HG02943 (cell line): ENCODE data around the gene FSD1L.
A peak's percentile ranks its signal among the peaks of the same experiment; 100 is the strongest.
"Not testable (repeated sequence)": the region's sequence is repeated elsewhere in the genome, so short reads cannot be mapped to it uniquely, and the experiment has no call there.

Experiments used
- ATAC-seq: cut with Tn5 transposase; IDR thresholded peaks from one replicate; pipeline ENCODE4 v1.9.1; 2021; ENCODE audit warnings: mild to moderate bottlenecking, low read depth, moderate library complexity; ENCODE audit not compliant: unreplicated experiment

The FSD1L gene

DNA sequence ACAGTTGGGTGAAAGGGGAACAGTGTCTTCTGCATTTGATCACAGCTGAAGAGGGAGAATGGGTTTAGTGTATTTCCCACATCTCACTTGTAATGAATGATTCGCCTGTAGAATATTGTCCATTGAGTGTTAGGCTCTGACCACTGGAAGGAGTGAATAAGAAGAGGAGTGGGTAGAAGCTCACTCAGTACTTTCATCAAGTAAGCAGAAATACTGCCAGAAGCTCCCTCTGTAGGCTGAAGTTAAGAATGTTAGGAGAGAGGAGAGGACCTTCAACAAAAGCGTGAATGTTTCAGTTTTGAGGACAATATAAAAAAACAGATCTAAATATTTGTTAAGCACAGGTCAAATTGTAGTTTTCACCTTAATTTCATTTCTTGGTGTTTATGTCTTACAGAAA lies 27.5 kb downstream of the FSD1L start:
- no peak for ATAC-seq

- no peak for ATAC-seq
These were observed 32.0 kb downstream of the FSD1L start for GRCh38 chr9:105479846-105480245.

DNA sequence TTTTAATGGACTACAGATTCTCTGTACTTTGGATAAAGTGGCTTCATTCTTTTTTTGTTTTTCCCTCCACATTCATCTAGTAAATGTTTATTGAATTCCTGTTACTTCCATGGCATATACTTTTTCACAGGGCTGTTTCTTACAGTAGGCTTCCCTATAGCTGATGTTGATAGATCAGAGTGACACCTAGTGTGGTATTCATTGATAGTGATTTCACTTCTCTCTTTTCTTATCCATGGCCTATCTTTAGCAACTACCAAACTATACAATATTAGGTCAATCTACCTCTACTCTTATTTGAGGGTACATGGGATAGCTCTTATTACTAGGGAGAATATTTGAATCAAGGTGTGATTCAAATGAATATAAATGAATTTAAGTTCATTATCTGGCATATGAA lies 35.8 kb downstream of the FSD1L start:
- no peak for ATAC-seq

- no peak for ATAC-seq
These were observed 36.4 kb downstream of the FSD1L start for GRCh38 chr9:105484226-105484625.

DNA sequence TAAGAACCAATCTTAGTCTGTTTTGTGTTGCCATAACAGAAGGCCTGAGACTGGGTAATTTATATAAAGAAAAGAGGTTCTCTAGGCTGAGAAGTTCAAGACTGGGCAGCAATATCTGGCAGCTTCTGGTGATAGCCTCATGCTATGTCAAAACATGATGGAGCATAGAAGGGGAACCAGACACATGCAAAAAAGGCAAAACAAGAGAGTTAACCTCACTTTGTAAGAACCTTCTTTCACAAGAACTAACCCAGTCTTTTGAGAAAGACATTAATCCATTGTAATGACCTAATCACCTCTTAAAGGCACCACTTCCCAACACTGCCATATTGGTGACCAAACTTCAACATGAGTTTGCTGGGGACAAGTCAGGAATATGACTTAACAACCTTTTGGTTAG lies 37.3 kb downstream of the FSD1L start:
- ATAC-seq: no peak

GRCh38 chr9:105496826-105497225 lies 49.0 kb downstream of the FSD1L start:
- ATAC-seq: no peak

- ATAC-seq: no peak
These were observed 49.9 kb downstream of the FSD1L start for GRCh38 chr9:105497704-105498103.

- peak; percentile 80 for ATAC-seq
These were observed 52.4 kb downstream of the FSD1L start for GRCh38 chr9:105500108-105500766.

DNA sequence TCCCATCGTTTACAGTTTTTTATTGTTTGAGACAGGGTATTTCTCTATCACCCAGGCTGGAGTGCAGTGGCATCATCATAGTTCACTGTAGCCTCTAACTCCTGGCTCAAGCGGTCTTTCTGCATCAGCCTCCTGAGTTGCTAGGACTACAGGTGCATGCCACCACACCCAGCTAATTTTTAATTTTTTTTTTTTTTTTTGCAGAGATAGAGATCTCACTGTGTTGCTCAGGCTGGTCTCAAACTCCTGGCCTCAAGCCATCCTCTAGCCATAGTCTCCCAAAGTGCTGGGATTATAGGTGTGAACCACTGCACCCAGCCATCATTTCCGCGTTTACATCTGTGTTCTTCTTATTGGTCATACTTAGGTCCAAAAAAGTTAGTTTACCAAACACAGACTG lies 53.6 kb downstream of the FSD1L start:
- ATAC-seq: no peak

DNA sequence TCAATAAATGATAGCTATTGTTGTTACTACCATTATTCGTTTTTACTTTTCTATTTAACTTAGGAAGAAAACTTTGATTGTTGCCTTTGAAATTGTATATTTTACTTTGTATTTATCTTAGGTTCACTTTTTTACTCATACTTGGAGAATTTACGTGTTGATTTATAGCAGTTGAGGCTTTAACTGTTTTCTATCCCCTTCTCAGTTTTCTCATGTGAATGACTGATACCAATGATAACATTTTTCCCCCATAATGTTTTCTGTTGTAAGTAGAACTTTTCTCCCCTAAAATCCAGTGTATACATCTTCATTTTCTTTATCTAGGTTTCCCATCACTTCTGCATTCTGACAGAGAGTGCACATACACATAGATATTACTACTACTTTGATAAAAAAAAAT lies 54.4 kb downstream of the FSD1L start:
- no peak for ATAC-seq

DNA sequence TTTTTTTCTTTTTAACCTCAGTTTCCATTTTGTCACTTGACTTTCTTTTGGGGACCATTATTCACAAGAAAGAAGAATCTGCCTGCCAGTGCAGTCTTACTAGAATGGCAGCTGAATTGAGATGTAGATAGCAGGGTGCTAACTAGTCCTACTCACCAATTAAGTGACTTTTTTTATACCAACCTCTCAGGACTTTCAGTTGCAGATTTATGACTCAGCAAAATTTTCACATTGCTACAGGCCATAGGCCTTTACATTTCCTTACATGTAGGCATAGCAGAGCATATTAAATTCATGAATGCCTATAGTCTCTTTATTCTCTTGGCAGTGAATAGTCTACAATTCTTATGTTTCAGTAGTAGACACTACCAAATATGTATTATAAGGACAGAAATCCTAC lies 56.0 kb downstream of the FSD1L start:
- ATAC-seq: no peak

DNA sequence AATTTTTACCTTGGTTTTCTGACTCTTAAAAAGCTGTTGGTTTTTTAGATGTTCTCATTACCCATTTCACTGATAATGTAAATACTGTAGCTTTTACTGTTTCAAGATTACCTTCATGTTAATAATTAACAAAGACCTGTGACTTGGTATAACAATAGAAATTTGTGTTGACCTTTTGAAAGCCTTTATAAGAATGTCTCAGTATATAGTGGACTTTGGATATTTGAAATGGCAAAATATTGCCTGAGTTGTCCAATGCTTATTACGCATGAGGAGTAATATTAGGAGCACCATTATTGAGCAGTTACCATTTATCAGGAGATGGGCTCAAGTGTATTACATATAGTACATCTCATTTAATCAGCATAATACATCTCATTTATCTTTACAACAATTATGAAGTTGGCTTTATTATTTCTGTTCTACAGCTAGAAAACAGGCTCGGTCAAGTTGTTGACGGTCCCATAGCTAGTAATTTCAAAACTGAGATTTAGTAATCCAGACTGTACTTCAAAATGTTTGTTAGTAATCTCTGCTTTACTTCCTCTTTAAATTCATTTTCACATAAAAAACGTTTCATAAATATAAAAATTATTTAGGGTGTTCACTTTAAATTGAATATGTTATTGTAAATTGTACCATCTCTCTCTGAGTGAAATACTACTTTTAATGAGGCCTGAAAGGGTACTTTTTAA lies 59.4 kb downstream of the FSD1L start:
- no peak for ATAC-seq

DNA sequence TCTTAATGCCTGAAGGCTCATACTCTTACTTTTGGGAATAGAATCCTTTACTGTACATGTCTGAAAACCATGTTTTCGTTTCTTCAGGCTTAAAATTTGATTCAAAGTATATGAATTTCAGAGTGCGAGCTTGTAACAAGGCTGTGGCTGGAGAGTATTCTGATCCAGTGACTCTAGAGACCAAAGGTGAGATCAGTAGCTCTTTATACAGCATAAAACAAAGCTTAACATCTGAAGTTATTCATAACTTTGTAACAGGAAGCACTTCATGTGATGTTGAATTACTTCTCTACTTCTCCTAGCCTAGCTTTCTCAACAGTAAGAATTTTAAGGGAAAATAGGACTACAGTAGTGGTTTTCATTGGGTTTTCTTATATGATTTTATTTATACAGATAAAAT lies 60.7 kb downstream of the FSD1L start:
- no peak for ATAC-seq

DNA sequence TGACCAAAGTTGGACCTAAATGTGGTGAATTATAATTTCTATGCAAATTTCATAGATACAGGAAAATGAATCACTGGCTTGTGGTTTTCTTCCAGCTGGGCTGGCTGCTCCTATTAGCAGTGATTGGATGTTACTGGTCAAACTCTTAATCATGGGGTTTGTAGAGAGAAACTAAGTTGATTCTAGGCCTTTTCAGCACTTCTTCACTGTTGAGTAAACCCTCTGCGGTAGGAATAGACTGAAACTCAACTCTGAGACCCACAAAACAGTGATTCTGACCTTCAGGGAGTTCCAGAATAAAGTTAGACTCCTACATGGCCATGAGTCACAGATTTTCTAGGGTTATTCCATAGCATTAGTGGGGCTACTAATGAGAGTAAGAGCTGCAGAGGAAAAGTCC lies 62.2 kb downstream of the FSD1L start:
- ATAC-seq: peak; percentile 57

- ATAC-seq: no peak
These were observed 63.6 kb downstream of the FSD1L start for GRCh38 chr9:105511446-105511845.

- ATAC-seq: no peak
These were observed 68.1 kb downstream of the FSD1L start for GRCh38 chr9:105515811-105516413.

DNA sequence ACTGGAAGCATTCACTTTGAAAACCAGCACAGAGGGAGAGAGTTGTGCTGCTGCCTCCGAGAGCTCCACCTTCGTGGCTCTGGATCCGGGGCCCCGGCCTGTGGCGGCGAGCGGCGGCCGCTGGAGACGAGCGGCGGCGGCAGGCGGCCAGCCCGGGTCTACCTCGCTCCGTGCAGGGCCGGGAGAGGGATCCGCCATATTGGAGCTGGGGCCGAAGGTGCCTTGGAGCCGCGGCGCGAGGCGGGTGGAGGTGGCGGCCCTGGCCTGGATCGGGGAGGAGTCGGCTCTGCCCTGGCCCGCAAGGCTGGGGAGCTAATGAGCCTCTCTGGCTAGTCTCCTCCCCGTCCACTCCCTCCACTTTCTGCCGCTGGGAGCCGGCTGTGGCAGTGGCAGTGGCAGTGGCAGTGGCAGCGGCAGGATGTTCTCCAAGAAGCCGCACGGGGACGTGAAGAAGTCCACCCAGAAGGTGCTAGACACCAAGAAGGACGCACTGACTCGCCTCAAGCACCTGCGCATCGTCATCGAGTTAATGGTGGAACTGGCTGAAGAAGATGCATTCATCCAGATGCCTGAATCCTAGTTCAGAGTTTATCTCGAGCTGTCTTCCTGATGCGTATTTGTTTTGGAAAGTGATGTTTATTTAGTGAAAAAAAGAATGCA lies 72.0 kb downstream of the FSD1L start:
- ATAC-seq: not testable (repeated sequence)

DNA sequence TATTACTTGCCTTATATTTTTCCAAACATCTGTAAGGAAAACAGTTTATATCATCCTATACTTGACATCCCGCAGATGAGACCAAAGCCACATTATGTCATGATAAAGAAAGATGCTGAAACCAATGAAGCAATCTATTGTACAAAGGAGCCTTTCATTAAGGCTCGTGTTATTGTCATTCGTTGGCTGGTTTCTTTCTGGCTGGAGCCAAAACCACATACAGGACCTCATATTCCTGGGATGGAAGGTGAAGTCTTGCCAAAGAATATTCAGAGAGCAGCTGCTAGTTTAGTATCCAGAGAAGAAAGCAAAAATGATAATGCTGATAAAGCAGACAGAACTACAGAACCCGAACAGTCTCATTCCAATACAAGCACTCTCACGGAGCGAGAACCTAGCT lies 73.2 kb downstream of the FSD1L start:
- ATAC-seq: not testable (repeated sequence)

DNA sequence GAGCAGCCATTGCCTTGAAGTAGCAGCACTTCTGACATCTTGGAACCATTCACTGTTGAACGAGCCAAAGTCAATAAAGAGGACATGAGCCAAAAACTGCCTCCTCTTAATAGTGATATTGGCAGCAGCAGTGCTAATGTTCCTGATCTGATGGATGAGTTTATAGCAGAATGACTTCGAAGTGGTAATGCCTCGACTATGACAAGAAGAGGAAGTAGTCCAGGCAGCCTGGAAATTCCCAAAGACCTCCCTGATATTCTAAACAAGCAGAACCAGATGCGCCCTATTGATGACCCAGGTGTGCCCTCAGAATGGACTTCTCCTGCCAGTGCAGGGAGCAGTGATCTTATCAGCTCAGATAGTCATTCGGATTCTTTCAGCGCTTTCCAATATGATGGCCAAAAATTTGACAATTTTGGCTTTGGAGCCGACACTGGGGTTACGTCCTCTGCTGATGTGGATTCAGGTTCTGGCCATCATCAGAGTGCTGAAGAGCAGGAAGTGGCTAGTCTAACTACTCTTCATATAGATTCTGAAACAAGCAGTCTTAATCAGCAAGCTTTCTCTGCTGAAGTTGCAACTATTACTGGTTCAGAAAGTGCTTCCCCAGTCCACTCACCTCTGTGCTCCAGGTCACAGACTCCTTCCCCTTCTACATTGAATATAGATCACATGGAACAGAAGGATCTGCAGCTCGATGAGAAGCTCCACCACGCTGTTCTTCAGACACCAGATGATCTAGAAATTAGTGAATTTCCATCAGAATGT lies 75.0 kb downstream of the FSD1L start:
- ATAC-seq: peak; percentile 53

GRCh38 chr9:105531530-105531929 lies 83.7 kb downstream of the FSD1L start:
- ATAC-seq: no peak
